ENCODE measurements around the gene A4GALT. TPM values are rescaled to one million over a fixed set of nuclear protein-coding genes. Genes with fewer than 3 reads are reported as not detected.

A4GALT gene
- total RNA-seq, 1 experiment from 2014 or later = 3.4 TPM

DNA sequence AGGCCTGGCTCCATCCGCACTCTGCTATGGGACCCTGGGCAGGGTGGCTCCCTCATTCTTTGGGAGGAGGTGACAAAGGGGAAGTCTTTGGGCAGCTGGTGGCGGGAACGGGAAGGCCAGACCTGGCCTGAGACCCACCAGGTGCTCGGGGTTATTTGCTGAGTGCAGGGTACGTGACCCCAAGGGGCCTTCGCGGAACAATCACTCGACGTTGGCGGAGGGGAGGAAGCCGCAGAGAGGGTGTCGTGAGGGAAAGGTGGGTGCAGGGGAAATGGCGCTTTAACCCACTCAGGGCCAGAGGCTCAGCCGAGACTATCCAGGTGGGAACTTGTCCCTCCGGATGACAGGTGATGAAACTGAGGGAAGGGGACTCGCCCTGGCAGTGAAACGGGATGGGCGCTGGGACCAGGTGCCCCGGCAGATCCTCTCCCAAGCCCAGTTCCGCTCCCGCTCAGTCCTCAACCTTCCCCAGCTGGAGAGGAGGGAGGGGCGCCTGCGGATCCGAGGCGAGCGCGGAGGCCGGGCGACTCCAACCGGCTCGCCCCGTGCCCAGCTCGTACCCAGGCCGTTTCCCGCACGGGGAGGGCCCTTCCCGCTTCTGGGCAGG is 911 bp downstream of the A4GALT start:
- no peaks in the 10 kb centered on the region; the same call in 1 of the 2 replicates for H3K27me3 ChIP-seq (ENCODE audit: insufficient read depth, low read length)
- no peak overlapping the region for H3K4ac ChIP-seq (ENCODE audit: low read depth, low read length)
- H3K9ac ChIP-seq (ENCODE audit: extremely low read depth, insufficient read length, low read length) = peak overlapping the region; percentile 27
- H3K18ac ChIP-seq (ENCODE audit: insufficient read length, low read depth, low read length) = peak overlapping the region; percentile 33
- no peaks in the 10 kb centered on the region for H4K20me1 ChIP-seq (ENCODE audit: control insufficient read depth, insufficient read depth, insufficient read length)
- peak overlapping the region; percentile 88 for H3K4me2 ChIP-seq (ENCODE audit: insufficient read depth, insufficient read length, low read length)
- H3K27me3 Mint-ChIP-seq (ENCODE audit: low read depth) = peaks cover 64% of the 10 kb centered on the region
- H3K4me1 ChIP-seq (ENCODE audit: insufficient read depth, low read length) = peaks cover 8% of the 10 kb centered on the region; the same call in 1 of the 2 replicates
- H3K36me3 Mint-ChIP-seq (ENCODE audit: insufficient read depth in 1 of 3, low read depth in 3 of 3) = peaks cover 0 to 2% (median 0%) of the 10 kb centered on the region in 3 experiments; a peak in 2 of 7 replicates
- TF ChIP-seq, protein P1, sequence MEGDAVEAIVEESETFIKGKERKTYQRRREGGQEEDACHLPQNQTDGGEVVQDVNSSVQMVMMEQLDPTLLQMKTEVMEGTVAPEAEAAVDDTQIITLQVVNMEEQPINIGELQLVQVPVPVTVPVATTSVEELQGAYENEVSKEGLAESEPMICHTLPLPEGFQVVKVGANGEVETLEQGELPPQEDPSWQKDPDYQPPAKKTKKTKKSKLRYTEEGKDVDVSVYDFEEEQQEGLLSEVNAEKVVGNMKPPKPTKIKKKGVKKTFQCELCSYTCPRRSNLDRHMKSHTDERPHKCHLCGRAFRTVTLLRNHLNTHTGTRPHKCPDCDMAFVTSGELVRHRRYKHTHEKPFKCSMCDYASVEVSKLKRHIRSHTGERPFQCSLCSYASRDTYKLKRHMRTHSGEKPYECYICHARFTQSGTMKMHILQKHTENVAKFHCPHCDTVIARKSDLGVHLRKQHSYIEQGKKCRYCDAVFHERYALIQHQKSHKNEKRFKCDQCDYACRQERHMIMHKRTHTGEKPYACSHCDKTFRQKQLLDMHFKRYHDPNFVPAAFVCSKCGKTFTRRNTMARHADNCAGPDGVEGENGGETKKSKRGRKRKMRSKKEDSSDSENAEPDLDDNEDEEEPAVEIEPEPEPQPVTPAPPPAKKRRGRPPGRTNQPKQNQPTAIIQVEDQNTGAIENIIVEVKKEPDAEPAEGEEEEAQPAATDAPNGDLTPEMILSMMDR (conservative IDR thresholded peaks at IDR 0.05) = no peak
- no peak overlapping the region for H4K8ac ChIP-seq (replicated peaks; ENCODE audit: insufficient read length, low read depth, low read length)
- H3K79me2 ChIP-seq (ENCODE audit: insufficient read depth, low read length) = no peaks in the 10 kb centered on the region
- H2AK5ac ChIP-seq (ENCODE audit: insufficient read length, low read length) = no peak overlapping the region
- peaks cover 0 to 5% of the 10 kb centered on the region in 2 experiments; a peak in 1 of 5 replicates for H3K9me3 Mint-ChIP-seq
- no peak overlapping the region for H3K27ac Mint-ChIP-seq
- peaks cover 30 to 41% of the 10 kb centered on the region in 2 experiments for H3K4me1 Mint-ChIP-seq
- H3T11ph ChIP-seq (ENCODE audit: low read length) = no peak overlapping the region
- H4K91ac ChIP-seq (ENCODE audit: insufficient read length, low read depth, low read length) = no peak overlapping the region
- H3K79me1 ChIP-seq (ENCODE audit: insufficient read depth, low read depth, low read length, poor library complexity, severe bottlenecking) = no peaks in the 10 kb centered on the region
- no peak overlapping the region for H2BK120ac ChIP-seq (ENCODE audit: low read depth, low read length, poor library complexity, severe bottlenecking)
- peaks cover 14% of the 10 kb centered on the region for H3K23me2 ChIP-seq (ENCODE audit: insufficient read length, low read depth, low read length, poor library complexity, severe bottlenecking)
- peak overlapping the region; percentile 70 to 88 for H3K4me3 Mint-ChIP-seq
- peak overlapping the region; percentile 50 for H3K14ac ChIP-seq (ENCODE audit: insufficient read depth, low read length)
- DNase-seq = no peak
- no peak overlapping the region for H2AFZ ChIP-seq (ENCODE audit: low read length)
- no peak overlapping the region for H3K23ac ChIP-seq (ENCODE audit: insufficient read length, low read depth, low read length)
- H2BK12ac ChIP-seq (ENCODE audit: insufficient read length, low read depth, low read length) = no peak overlapping the region
- no peak overlapping the region for H3K27ac ChIP-seq (ENCODE audit: insufficient read length, low read depth, low read length)
- no peak overlapping the region for H4K5ac ChIP-seq (ENCODE audit: insufficient read length, low read depth, low read length)
- H3K9me3 ChIP-seq (ENCODE audit: control insufficient read depth, low read depth, low read length) = no peaks in the 10 kb centered on the region
- H2BK20ac ChIP-seq (ENCODE audit: low read depth, low read length, poor library complexity, severe bottlenecking) = no peak overlapping the region
- H2BK15ac ChIP-seq (ENCODE audit: low read depth, low read length) = no peak overlapping the region
- no peak overlapping the region for H2BK5ac ChIP-seq (ENCODE audit: insufficient read length, low read length)
- no CpG with 5 or more reads among the region's 37 CpGs for WGBS (ENCODE audit: extremely low coverage, insufficient read length, low lambda C conversion rate)
- no peak overlapping the region for H3K56ac ChIP-seq (ENCODE audit: insufficient read length, low read depth, low read length)
